Keratinocyte (primary cell): Measurements from ENCODE around the gene MAML1.

ENCODE experiments used
- CTCF ChIP-seq, 3 experiments: IDR thresholded peaks in 1 of 3; conservative IDR thresholded peaks in 1 of 3; optimal IDR thresholded peaks in 1 of 3; 2 replicates in 2 of 3; 3 replicates in 1 of 3; pipeline versions ENCODE3 to v1.5.1; 2011; ENCODE audit warnings: low read length in 3 of 3, mild to moderate bottlenecking in 3 of 3, moderate library complexity in 2 of 3, control low read depth in 1 of 3, inconsistent platforms in 1 of 3; ENCODE audit not compliant: insufficient read depth in 2 of 3; ENCODE audit errors: extremely low read depth in 1 of 3
- EZH2 ChIP-seq: IDR thresholded peaks from one replicate; pipeline ENCODE4 v1.6.1; 2012; ENCODE audit warnings: inconsistent platforms, mild to moderate bottlenecking, low read length, moderate library complexity

- TF ChIP-seq CTCF (optimal IDR thresholded peaks at IDR 0.05 in 1 of 3, IDR thresholded peaks at IDR 0.05 in 1 of 3, conservative IDR thresholded peaks at IDR 0.05 in 1 of 3; ENCODE audit: extremely low read depth in 1 of 3, insufficient read depth in 2 of 3, low read length in 3 of 3): no peak
- no peak for TF ChIP-seq EZH2
Observed at GRCh38 chr5:179731791-179732411, 721 bp upstream of the MAML1 start.
